RWPE2 (cell line): ENCODE measurements around the gene SPRR2B.

ENCODE experiments used
- ATAC-seq: fragments of 200-7000 bp; cut with Tn5 transposase; 3 replicates; pipeline ENCODE4 v1.9.1; 2021; ENCODE audit warnings: low read depth
- DNase-seq: peaks from one replicate; pipeline ENCODE4 v3.0.0-alpha.2; 2020; ENCODE audit warnings: low spot score
- H3K27ac ChIP-seq: fragments of 450-650 bp; 2 replicates; pipeline ENCODE4 v1.5.1; 2017; ENCODE audit warnings: mild to moderate bottlenecking; ENCODE audit not compliant: poor library complexity, severe bottlenecking
- H3K27me3 ChIP-seq: fragments of 250-450 bp; sonication (Bioruptor Pico); 2 replicates; pipeline ENCODE4 v1.5.1; 2021; ENCODE audit warnings: mild to moderate bottlenecking, moderate library complexity; ENCODE audit not compliant: insufficient read depth, poor library complexity, severe bottlenecking
- H3K36me3 ChIP-seq: fragments of 250-450 bp; sonication (Bioruptor Pico); 2 replicates; pipeline ENCODE4 v1.5.1; 2020; ENCODE audit warnings: low read depth, mild to moderate bottlenecking, moderate library complexity
- H3K4me1 ChIP-seq: fragments of 250-450 bp; sonication (Bioruptor Pico); 2 replicates; pipeline ENCODE4 v1.5.1; 2021; ENCODE audit warnings: mild to moderate bottlenecking, moderate library complexity; ENCODE audit not compliant: insufficient read depth, poor library complexity, severe bottlenecking
- H3K4me3 ChIP-seq: fragments of 250-450 bp; sonication (Bioruptor Pico); 2 replicates; pipeline ENCODE4 v1.5.1; 2021; ENCODE audit warnings: mild to moderate bottlenecking, moderate library complexity; ENCODE audit not compliant: severe bottlenecking
- H3K9me3 ChIP-seq: fragments of 250-450 bp; sonication (Bioruptor Pico); 2 replicates; pipeline ENCODE4 v1.5.1; 2021; ENCODE audit warnings: mild to moderate bottlenecking, moderate library complexity; ENCODE audit not compliant: severe bottlenecking
- TF ChIP-seq, protein P1 (sequence below): fragments of 450-650 bp; IDR thresholded peaks from one replicate; pipeline ENCODE4 v1.5.1; 2017; ENCODE audit warnings: mild to moderate bottlenecking, moderate library complexity; ENCODE audit not compliant: poor library complexity, severe bottlenecking

The SPRR2B gene

DNA sequence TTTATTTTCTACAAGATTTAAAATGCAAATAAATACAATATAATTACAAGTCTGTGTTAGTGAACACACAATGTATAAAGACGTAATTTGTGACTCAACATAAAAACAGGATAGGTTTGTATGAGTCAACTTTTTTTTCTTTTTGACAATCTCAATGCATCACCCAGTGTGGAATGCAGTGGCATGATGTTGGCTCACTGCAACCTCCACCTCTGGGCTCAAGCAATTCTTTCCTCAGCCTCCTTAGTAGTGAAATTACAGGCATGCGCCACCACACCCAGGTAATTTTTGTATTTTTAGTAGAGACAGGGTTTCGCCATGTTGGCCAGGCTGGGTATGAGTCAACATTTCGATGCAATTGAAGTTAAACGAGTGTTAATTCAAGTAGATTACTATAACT, 28.8 kb upstream of the SPRR2B start:
- ATAC-seq (peak; percentile 100), DNase-seq (peak; percentile 84)
- Histone ChIP-seq H3K27me3 (no peaks in the 10 kb centered on the region), H3K4me1 (peaks cover 34% of the 10 kb centered on the region), H3K4me3 (no peak overlapping the region), H3K9me3 (no peaks in the 10 kb centered on the region), H3K27ac (peak overlapping the region; percentile 88), H3K36me3 (no peaks in the 10 kb centered on the region)
- TF ChIP-seq, protein P1, sequence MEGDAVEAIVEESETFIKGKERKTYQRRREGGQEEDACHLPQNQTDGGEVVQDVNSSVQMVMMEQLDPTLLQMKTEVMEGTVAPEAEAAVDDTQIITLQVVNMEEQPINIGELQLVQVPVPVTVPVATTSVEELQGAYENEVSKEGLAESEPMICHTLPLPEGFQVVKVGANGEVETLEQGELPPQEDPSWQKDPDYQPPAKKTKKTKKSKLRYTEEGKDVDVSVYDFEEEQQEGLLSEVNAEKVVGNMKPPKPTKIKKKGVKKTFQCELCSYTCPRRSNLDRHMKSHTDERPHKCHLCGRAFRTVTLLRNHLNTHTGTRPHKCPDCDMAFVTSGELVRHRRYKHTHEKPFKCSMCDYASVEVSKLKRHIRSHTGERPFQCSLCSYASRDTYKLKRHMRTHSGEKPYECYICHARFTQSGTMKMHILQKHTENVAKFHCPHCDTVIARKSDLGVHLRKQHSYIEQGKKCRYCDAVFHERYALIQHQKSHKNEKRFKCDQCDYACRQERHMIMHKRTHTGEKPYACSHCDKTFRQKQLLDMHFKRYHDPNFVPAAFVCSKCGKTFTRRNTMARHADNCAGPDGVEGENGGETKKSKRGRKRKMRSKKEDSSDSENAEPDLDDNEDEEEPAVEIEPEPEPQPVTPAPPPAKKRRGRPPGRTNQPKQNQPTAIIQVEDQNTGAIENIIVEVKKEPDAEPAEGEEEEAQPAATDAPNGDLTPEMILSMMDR = no peak

DNA sequence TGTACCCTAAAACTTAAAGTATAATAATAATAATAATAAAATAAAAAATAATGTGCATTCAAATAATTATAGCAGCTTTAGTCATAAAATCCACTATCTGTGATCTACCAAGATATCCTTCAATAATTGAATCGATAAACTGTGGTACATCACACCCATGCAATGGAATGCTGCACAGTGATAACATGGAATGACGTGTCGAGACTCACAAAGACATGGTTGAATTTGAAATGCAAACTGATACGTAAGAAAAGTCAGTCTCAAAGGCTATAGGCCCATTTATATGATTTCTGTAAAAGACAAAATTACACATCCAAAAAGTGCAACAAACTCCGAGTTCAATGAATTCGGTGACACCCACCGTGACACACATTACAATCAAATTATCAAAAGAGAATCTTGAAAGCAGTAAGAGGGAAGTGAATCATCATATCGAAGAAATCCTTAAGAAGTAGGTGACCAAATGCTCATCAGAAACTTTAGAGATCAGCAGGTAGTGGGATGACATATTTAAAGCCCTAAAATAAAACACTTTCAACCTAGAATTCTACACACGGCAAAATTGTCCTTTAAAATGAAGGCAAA, 28.1 kb upstream of the SPRR2B start:
- TF ChIP-seq, protein P1 = no peak
- Histone ChIP-seq H3K4me1 (peaks cover 34% of the 10 kb centered on the region), H3K4me3 (no peak overlapping the region), H3K27me3 (no peaks in the 10 kb centered on the region), H3K36me3 (no peaks in the 10 kb centered on the region), H3K9me3 (no peaks in the 10 kb centered on the region), H3K27ac (peak overlapping the region; percentile 88)
- no peak for DNase-seq
- ATAC-seq = peak; percentile 5; the same call in 1 of the 3 replicates

DNA sequence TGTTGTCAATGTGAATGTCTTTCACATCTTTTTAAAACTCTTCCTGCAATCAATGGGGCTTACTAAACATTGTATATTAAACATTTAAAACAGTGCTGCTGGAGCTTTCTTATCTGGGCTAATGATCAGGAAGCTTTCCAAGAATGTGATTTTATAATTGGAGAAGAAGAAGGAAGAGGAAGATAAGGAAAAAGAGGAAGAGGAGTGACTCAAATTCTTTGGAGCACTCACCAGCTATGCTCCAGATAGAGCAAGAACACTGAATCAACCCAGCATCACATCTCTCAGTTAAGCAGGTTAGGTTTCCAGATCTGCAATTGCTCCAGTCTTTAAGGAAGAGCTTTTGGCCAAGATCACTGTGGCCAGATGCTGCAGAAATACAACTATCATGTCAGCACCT, 24.4 kb upstream of the SPRR2B start:
- Histone ChIP-seq H3K4me1 (peaks cover 29% of the 10 kb centered on the region), H3K36me3 (no peaks in the 10 kb centered on the region), H3K9me3 (no peaks in the 10 kb centered on the region), H3K27me3 (no peaks in the 10 kb centered on the region), H3K27ac (no peak overlapping the region), H3K4me3 (no peak overlapping the region)
- ATAC-seq (no peak), DNase-seq (no peak)
- TF ChIP-seq, protein P1 = no peak

DNA sequence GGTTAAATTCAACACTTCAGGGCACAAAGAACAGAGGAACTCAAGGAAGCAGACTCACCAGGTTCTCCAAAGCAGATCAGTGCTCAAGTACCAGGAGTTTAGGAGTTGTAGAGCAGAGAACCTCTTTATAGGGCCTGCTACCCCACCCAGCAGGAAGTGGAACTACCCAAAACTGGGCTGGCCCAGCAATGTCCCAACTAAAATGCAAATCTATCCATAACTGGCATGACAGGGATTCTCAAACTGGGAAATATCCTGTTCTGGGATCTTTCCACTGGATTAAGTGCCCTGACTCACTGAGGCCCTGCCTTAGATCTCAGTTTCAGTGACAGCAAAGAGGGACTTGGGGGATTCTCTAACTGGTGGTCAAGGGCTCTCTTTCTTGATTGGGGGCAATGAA, 23.0 kb upstream of the SPRR2B start, which contains the start of gene SPRR2E:
SPRR2E (minus strand) TSS at position 101 of the 400 bp plus-strand sequence. CDS start 775 bp downstream, outside the sequence.
- Histone ChIP-seq H3K4me3 (no peak within 1 kb of the TSS), H3K36me3 (no peaks in the 10 kb centered on the region), H3K4me1 (peaks cover 19% of the 10 kb centered on the region), H3K27me3 (no peaks in the 10 kb centered on the region), H3K27ac (no peak within 1 kb of the TSS), H3K9me3 (no peaks in the 10 kb centered on the region)
- DNase-seq (no peak), ATAC-seq (no peak)
- TF ChIP-seq, protein P1 = no peak

DNA sequence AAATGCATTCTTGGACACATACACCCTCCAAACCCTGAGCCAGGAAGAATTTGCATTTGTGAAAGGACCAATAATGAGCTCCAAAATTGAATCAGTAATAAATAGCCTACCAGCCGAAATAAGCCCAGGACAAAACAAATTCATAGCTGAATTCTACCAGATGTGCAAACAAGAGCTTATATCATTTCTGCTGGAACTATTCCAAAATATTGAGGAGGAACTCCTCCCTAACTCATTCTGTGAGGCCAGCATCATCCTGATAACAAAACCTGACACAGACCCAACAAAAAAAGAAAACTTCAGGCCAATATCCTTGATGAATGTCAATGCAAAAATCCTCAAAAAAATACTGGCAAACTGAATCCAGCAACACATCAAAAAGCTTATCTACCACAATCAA, 16.2 kb upstream of the SPRR2B start:
- H3K27me3 ChIP-seq = no peaks in the 10 kb centered on the region
- peaks cover 2% of the 10 kb centered on the region for H3K9me3 ChIP-seq
- H3K4me3 ChIP-seq = no peak overlapping the region
- TF ChIP-seq, protein P1 = no peak
- no peaks in the 10 kb centered on the region for H3K36me3 ChIP-seq
- no peak for DNase-seq
- no peaks in the 10 kb centered on the region for H3K4me1 ChIP-seq
- H3K27ac ChIP-seq = no peak overlapping the region
- ATAC-seq = no peak
